Hematopoietic multipotent progenitor cell treated with erythropoietin and hydrocortisone succinate and interleukin-3 and kit ligand, for 6 days (in vitro differentiated cells): ENCODE results near the gene NCR3LG1.
A peak's percentile ranks its signal among the peaks of the same experiment; 100 is the strongest.

Experiments used
- DNase-seq: peaks from one replicate; pipeline ENCODE4 v3.0.0-alpha.2; 2015

The NCR3LG1 gene

GRCh38 chr11:17395554-17395961 is 44.0 kb downstream of the NCR3LG1 start:
- no peak for DNase-seq

- DNase-seq = no peak
These were observed 44.4 kb downstream of the NCR3LG1 start for GRCh38 chr11:17395978-17396377.

DNA sequence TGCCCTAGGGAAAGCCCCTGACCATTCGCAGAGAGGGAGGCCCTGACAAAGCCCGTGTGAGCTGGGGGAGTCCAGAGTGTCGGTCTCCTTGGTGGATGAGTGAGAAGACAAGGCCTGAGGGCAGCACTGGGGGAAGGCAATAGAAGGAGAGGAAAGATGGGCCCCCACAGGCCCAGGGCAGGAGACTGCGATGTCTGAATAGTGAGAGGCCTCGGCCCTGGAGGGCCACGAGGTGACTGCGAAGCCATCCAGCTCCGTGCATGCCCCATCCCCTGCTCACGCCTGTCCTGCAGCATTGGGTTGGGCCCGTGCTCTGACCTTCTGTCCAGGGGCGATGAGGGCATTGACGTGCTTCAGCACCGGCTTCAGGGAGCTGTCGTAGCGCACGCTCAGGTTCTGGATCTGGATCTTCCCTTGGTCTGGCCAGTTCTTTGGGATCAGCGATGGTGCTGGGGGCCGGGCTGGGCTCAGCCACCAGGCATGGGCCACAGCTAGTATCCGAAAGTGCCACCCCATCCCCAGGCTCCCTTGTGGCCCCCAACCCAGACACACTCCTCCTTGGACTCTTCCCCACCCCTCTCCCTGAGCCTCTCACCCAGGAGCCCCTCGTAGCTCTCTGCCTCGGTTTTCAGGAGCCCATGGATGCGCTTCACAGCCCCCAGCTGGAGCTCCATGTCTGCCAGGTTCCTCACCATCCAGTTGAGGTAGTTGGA is 45.2 kb downstream of the NCR3LG1 start:
- no peak for DNase-seq

DNA sequence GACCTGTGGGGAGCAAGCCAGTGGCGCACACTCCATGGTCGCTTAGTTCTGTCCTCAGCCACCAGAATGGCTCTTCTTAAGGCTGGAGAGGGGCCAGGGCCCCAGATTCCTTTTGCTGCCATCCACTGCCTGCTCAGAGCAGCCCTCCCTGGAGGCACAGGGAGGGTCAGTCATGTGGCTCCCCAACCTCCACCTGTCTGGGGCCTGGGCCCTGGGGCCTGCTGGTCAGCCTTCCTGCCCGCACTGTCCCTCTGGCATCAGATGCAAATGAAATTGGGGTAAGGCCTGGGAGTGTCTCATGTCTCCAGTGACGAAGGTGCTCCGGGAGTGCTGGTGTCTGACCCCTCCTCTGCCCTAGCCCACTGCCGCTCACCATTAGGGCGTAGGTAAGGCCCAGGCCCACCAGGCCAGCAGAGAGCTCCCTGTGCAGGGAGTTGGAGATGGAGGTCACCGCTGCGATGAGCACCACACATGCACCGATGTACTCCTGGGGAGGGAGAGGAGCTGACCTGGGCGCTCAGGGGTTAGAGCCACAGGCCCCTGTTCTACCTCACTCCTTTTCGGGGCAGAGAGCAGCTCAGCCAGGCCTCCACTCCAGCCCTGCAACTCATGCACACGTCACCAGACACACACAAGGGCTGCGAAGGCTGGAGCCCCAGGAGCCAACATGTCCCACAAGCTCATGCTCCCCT is 45.9 kb downstream of the NCR3LG1 start:
- no peak for DNase-seq

DNA sequence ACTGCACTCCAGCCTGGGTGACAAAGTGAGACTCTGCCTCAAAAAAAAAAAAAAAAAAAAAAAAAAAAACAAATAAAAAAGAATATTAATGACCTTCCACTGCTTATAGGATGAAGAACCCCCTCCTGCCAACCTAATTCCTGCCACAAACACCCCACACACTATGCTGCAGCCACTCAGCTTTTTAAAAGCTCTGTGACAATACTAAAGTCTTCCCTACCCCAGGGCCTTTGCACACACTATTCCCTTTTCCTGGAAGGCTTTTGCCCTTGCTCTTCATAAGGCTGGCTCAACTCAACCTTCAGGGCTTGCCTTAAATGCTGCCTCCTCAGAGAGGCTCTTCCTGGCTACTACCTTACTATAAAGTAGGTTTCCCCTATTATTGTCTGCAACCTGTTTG is 47.6 kb downstream of the NCR3LG1 start:
- DNase-seq = no peak

GRCh38 chr11:17400048-17400775 is 48.6 kb downstream of the NCR3LG1 start:
- DNase-seq = no peak

GRCh38 chr11:17401316-17401715 is 49.7 kb downstream of the NCR3LG1 start:
- DNase-seq = no peak

DNA sequence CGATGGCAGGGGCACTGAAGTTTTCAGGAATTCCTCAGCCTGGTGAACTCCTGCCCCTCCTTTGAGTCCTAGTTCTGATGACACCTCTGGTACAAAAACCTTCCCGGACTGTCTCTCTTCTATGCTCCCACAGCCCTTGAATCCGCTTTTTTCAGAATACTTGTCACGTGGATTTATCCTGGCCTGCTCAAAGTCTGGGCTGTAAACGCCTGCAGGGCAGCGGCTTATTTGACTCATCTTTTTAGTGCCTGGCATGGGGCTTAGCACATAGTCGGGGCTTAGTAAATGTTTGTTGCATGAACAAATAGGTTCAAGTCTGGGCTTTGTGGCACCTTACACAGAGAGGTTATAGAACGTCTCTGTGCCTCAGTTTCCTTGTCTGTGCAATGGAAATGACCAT is 50.2 kb downstream of the NCR3LG1 start:
- DNase-seq = no peak

DNA sequence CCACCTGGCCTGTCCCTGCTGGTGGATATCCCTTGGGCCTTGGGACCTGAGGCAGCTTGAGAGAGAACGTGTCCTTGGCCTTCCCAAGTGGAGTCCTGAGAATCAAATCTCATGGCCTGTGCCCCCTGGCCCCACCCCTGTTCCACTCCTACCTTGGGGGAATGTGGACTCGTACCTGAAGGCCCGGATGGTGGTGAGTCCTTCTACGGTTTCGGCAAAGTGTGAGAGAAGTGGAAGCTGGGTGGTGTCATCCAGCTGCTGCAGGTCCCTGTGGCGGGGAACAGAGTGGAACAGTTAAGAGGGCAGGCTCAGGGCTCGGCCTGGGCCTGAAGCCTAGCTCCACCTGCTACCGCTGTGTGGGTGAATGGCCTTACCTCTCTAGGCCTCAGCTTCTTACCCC is 50.9 kb downstream of the NCR3LG1 start:
- no peak for DNase-seq

DNA sequence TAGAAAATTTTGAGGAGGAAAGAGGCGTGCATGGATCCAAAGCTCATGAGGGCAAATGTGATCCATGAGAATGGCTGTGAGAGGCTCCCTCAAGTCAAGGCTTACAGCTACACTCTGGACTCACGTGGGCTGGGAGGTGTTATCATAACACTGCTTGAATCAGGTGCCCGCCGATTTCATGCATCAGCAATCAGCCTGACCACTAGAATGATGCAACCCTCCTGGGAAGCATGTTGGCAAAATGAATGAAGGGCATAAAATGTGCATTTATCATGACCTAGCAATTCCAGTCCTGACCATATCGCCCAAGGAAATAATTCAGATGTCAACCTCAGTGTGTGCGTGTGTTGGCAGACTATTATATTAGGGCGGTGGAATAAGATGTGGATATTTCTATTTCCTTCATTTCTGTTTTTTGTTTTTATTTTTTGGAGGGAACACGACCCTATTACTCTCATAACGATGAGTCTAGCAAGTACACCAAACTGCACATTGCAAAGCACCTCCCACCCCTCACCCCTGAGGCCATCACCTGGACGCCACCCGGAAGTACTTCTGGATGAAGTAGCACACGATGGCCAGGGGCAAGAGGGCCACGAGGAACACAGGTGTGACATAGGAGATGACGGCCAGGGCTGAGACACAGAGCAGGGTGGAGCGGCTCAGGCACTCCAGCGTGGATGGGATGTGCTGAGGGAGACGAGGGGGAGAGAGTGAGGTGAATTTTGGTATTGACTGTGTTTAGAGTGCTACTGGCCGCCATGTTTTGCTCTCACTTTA is 52.6 kb downstream of the NCR3LG1 start:
- DNase-seq = no peak

DNA sequence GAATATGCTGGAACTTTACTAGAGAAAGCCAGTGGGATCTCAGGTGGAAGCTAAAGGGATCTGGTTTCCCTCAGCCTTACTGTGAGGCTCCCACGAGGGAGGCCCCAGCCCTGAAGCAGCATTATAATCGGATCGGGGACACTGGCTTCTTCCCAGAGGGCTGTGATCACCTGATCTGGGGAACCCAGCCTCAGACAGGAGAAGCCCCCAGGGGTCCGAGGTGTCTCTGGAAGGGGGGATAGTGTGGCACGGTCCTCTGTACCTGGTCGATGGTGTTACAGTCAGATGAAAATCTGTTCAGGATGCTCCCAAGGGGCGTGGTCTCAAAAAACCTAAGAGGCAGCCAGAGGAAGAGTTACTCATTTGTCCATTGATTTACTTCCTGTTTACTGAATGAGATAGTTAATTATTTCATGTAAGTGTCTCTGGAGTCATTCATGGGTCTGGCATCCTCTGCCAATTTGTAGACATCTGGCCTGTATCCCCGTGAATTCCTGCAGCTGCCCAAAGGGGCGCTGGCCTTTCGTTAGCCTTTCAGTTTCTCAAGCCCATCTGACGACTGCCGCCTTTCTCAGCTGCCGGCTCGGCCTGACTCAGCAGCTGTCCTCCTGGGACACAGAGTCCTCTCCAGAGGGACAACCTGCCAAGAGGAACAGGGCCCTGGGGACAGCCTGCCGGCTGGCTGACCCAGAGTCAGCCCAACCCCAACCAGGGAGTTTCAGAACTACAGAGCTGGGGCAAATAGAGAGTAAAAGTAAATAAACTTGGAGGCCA is 53.8 kb downstream of the NCR3LG1 start:
- no peak for DNase-seq

DNA sequence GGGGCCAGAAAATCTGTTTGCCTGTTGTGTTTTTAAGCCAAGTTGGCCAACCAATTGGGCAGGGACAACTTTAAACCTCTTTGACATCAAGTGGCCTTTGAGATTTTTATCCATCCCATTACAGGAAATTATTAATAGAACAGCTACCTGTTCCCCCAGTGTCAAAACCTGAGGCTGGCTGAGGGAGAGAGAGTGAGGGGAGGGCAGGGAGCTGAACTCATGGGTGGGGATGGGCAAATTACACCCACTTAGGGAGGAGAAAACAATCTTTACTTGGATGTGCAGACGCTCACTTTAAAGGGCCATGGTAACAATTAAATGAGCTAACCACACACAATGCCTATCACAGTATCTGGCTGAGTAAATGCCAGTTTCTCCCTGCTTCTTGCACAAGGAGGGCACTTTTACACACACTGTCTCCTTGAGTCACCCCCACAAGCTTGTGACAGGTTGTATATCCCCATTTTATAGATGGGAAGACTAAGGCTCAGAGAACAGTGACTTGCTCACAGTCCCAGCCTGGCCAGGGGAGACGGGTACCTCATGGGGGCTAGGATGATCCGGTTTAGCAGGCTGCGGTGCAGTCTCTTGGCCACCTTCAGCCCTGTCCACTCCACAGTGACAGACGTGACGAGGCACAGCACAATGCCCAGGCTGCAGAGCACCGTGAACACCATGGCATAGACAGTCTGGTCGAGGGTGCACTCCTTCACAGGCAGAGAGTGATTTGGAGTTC is 54.6 kb downstream of the NCR3LG1 start:
- DNase-seq = no peak

DNA sequence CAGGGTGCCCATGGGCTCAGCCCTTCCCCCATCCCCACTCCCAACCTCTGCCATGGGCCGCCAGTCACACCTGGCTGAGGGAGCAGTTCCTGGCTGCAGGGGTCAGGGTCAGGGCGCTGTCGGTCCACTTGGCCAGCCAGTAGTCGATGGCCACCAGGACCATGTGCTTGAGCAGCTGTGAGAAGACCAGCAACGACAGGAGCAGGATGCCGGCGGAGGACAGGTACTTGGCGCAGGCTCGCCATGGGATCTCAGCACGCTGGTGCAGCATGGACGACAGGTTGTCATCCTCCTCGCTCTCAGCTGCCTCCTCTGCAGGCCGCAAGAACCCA is 55.2 kb downstream of the NCR3LG1 start:
- no peak for DNase-seq

- no peak for DNase-seq
These were observed 56.0 kb downstream of the NCR3LG1 start for GRCh38 chr11:17407575-17407974.

GRCh38 chr11:17408026-17408425 is 56.4 kb downstream of the NCR3LG1 start:
- no peak for DNase-seq

GRCh38 chr11:17408641-17409040 is 57.0 kb downstream of the NCR3LG1 start:
- no peak for DNase-seq

DNA sequence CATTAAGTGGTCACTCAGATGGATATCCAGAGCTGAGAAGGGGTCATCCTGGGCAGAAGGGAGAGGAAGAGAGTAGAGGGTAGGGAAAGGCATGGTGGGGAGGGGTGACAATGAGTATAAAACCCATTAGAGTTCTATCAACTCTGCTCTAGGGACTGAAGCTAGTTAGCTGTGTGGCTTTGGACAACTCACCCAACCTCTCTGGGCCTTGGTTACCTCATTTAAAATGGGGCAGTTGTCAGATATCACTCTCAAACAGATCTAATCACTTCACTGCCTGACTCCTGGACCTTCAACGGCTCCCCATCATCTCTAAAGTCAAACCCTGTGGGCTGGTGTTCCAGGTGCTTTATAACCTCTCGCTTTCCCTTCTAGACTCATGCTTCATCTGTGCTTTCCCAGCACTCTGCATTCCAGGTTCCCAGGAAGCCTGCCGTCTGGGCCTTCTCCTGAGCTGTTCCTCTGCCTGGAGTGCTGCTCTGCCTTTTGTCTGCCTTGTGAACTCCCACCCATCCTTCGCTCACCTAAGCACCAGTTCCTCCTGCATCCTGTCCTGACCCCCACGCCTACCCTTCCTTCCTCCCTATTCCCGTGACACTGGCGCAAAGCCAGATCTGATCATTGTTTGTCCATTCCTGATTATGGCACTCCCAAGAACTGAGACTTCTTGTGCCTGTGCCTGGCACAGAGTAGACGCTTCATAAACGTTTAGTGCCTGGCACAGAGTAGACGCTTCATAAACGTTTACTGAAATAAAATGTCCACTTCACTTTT is 59.2 kb downstream of the NCR3LG1 start:
- DNase-seq = no peak

DNA sequence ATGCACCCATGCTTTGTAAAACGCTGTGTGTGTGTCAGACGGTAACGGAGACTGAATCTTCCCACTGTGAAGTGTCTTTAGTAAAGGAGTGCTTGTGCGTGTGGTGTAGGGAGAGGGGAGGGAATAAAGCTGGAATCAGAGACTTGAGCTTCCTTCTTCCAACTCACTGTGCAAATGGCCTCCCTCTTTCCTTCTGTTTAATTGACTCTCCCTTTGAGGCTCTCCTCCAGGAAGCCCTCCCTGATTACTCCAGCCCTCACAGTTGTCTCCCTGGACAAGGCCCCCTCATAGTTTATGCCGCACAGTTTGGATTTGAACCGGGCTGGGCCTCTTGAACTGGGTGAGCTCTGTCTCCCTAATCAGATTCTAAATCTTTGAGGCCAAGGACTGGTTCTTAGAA is 59.8 kb downstream of the NCR3LG1 start:
- no peak for DNase-seq

DNA sequence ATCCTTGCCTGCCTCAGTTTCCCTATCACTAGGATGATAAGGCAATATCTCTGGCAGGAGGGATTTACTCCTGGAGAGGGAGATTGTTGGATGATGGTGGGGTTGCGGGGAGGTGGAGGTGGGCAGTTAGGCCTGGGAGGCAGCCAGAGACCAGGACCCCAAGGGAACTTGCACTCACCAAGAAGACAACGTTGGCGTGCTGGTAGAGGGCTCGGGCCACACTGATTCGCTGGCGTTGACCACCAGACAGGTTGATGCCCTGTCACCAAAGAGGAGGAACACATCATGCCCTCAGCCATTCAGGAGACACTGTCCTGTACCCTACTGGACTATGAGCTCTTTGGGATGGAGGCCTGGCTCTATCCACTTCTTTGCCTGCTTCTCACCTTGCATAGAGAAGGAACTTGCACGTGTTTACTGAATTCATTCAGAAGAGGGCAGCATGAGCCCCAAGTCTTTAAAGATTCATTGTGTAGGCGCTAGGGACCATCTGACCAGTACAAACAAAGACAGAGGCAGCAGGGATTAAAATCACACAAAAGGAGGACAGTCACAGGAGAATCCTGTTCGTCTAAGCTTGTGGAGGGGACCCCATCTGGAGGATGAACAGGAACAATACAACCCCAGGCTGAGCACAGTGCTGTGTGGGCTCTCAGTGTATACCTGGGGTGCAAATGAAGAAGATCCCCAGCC is 61.0 kb downstream of the NCR3LG1 start:
- DNase-seq = peak; percentile 15
